ENCODE measurements around the gene MDM4.
"Not testable (repeated sequence)": the region's sequence is repeated elsewhere in the genome, so short reads cannot be mapped to it uniquely, and the experiment has no call there.

MDM4 gene

DNA sequence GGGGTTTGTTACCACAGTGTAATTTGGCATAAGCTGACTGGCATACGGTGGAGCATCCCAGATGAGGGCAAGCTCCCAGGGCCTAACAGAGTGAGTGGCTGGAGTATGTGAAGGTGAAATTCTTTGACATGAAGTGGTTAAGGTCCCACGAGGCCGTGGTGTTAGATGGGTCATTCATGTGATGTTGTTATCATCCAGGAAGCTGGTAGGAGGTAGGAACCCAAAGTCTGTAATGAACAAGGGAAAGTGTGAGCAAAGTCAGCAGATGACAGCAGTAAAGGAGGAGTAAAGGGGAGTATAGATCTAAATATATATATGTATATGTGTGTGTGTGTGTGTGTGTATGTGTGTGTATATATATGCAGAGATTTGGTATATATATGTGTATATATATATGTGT, 47.6 kb downstream of the MDM4 start:
- no peak for DNase-seq

DNA sequence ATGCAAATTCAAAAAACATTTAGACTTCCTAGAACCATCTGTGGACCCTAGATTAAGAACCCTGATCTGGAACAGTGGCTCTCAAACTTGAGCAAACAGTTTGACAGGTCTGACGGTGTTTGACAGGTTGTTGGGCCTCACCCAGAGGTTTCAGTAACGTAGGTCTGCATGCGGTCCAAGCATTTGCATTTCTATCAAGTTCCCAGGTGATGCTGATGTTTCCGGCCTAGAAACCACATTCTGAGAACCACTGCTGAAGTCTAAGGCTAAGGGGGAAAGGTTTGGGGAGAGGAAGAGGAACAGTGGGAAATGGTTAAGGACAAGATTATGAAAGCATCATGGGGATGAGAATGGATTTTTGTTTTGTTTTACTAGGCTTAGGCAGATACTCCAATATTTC, 48.6 kb downstream of the MDM4 start:
- DNase-seq = no peak

DNA sequence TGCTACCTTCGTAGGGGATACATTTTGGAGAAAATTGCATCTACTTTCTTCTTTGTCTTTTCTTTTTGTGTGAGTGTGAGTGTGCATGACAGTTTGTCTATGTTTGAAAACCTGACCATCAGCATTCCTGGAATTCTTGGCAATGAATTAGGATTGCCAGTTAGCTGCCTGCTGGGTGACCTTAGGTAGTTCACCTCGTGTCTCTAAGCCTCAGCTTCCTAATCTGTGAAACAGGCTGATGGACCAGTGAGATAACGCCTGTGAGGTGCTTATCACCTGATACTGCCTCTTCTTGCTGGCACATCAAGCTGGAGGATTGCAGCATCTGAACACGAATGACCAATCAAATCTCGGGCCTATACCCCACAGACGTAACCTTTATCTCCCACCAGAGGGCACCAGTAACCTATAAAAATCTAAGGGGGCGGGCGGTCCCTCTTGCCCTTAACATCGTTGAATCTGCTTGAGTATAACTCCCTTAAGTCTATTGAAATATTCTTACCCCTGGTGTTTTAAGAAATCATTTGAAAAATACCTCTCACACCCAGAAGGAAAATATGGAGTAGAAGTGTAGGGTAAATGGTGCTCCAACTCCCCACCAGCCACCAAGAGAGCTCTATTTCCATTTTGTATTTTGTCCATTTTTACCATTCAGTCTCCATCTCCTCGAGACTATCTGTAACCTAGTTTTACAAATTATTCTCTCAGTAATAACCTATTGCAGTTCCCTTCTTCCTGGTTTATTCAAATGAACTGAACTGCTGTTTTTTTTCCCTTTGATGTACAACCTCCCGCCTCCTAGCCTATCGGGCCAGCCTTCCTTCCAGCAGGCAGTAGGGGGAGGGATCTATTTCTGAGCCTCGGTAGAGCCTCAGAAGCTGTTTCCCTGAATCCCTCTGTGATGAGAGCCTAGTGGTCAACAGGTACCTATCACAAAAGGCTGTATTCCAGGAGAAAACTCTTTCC, 49.7 kb downstream of the MDM4 start:
- DNase-seq = peak; percentile 52

DNA sequence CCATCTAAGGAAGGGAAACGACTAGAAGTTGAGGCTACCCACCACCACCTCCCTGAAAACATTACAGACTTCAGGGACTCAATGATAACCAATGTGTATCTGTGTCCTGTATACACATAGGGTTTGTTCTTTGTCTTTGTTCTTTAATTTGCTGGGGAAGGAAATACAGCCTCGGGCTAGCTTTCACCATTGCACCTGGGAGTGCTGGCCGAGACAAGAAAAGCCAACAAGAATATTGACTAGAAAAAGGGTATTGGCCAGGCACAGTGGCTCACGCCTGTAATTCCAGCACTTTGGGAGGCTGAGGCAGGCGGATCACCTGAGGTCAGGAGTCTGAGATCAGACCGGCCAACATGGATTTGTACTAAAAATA, 50.4 kb downstream of the MDM4 start:
- no peak for DNase-seq

DNA sequence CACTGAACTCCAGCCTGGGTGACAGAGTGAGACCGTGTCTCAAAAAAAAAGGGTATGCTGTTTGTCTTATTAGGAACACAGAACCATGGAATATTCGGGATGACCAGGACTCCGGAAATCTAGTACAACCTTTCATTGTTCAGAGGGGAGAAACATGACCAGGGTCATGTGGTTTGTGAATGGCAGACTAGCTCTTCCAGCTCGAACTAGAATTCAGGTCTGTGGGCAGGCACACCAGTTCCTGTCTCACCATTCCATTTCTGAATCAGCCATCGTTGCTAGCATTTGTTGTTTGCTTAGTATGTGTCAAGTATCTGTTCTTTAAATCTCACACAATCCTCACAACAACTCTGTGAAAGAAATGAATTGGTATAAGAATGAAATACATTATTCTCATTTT, 50.9 kb downstream of the MDM4 start:
- no peak for DNase-seq

DNA sequence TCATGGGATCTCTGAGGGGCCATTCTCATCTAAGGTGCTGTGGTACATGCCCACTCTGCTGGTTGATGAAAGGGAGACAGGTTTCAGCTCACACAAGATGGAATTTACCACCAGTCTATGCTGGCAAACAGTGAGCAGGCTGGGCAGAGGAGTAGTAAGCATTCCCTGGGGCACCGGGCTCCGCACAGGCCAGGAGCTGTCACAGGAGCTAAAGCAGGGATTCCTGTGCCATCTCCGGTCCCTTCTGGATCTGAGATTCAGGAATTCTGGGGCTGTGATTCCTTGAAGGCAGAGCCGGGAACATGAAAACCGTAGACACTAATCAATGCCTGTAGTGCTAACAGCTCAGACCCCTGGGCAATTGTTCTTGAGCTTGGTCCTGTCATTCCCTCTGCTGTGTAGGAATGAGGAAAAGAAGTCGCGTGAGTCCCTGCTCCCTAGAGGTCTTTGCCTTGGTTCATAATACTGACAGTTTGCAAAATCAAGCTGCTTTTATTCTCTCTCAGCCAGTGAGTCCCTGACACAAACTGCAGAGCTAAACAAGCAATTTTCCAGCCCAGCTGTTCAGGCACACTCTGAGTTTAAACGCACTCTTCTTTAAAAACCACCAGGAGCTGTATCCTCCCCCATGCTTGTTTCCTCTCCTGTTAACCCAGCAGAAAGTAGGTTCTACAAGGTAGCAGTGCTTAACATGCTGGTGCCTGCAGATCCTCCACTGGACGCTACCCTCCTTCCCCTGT, 52.5 kb downstream of the MDM4 start:
- DNase-seq = no peak

DNA sequence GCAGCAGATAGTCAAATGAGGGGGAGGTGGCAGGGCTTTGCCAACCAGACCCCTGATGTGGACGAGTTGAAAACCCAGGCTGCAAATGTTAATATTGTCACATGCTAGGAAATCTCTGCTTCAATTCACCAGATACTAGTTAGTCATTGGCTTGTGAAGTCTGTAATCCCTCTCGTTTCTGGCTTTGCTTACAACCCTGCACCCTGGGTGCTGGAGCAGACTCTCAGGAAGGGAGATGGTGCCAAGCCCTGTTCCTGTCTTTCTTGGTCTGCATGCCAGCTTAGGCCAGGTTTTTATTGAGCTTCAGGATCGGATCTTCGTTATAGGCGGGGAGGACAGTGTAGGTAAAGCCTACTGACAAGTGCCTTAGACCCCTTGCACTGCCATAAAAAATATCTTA, 53.3 kb downstream of the MDM4 start:
- DNase-seq = no peak

DNA sequence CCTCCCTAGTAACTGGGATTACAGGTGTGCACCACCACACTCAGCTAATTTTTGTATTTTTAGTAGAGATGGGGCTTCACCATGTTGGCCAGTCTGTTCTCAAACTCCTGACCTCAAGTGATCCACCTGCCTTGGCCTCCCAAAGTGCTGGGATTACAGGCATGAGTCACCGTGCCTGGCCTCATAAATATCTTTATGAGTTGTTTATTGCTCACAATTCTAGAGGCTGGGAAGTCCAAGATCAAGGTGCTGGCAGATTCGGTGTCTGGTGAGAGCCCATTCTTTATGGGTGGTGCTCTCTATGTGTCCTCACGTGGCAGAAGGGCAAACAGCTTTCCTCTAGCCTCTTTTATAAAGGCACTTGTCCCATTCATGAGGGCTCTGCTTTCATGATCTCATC, 53.8 kb downstream of the MDM4 start:
- not testable (repeated sequence) for DNase-seq

DNA sequence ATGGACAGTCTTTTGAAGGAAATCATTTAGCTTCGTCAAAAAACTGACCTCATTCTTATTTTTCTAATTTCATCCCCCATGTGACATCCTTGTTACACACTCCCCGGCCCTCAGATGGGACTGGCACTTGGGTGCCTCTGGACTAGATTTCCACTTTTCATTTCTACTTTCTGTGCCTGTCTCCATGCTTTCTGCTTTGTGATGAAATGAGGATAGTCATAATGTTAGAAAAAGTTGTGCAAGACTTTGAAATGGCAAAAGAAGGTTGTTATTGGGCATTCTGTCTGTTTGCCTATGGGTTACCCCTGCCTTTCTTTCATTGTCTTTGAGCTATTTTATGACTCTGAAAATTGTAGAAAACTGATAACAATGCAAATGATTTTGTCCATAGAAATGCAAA, 54.9 kb downstream of the MDM4 start:
- DNase-seq = peak; percentile 71

DNA sequence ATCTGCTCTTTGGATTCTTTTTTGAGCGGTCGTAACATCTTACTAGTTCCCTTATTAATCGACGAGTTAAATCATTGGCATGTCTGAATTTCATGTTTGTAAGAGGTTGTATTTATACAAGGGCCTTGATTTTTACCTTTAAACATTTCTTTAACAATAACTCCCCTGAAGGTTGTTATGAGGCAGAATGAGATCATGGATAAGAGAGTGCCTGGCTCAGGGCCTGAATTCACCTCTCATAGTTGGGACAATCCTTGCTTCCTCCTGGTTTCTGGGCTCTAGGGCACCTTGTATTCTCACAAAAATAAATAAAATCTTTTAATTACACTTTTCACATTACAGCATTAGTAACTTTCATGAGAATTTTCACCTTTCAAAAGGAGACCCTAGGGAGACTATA, 55.4 kb downstream of the MDM4 start:
- no peak for DNase-seq

DNA sequence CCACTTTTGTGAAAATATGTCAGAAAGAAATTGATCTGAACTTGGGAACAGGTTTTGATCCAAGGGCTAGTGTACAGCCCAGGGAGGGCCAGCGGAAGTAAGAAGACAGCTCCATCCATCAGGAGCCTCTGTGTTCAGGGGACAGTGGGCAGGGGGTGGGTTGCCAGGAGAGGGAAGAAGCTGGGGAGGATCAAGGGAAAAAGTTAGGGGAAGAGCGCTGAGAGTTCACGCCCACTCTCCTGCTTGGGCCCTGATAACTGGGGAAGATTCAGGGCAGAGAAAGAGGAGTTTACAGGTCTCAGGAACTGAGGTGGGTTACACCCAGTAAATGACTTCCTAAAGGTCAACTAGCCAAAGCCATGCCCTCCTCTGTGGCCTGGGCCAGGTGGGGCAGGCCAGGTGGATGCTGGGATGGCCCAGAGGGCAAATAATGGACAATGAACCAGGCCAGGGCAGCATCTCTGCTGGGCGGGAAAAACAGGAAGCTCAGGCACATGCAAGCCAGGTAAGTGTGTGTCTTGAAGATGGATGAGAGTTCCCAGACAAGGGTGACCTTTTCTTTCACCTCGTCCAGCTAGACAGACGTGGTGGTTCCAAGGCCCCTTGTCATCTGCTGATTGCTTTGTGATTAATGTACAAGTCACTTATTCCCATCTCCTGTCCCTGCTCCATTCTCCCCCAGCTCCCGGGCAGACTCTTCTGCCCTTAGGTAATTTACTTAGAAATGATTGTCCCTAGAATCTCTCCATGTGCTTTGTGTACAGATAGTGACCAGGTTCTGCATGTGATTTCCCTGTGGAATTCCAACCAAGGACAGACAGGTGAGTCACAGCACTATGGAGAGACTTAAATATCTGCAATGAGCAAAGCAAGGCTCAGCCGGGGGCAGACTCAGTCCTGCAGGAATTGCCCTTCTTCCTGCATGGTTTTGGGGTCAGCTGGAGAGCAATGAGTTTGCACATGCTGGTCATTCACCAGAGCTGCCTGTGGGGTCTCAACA, 57.0 kb downstream of the MDM4 start:
- no peak for DNase-seq

DNA sequence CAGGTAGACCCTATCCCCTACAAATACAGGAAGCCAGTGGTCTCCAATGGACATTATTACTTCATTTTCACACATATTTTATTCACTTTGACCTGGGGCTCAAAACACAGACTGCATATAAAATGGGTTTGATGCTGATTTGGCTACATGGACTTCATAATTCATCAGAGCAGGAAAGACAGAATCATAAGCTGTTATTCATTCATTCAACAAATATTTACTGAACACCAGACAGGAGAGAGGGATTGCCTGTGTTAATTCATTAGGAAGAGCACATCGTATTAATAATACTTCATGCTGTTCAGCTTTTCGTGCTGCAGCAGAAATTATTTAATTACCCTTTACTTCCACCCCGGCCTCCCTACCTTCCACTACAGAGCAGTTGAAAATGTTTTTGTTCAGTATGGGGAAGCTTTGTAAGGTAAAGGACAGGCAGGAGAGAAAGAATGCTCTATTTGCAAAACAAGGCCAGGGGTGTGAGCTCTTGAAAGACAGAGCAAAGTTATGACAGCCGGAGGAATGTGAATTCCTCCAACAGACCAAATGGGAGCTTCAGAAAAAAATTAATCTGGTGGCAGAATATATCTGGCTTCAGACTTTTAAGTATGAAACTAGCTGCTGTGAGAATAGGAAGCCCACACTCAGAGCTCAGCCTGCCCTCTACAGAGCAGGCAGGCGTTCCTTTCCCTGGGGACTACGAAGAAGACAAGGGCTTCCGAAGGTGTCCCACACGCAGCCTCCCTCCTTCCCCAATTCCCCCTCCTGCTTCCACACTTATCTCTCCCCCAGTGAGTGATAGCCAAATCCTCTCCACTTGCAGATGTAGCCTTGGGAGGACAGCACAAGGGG, 58.0 kb downstream of the MDM4 start:
- DNase-seq = no peak

DNA sequence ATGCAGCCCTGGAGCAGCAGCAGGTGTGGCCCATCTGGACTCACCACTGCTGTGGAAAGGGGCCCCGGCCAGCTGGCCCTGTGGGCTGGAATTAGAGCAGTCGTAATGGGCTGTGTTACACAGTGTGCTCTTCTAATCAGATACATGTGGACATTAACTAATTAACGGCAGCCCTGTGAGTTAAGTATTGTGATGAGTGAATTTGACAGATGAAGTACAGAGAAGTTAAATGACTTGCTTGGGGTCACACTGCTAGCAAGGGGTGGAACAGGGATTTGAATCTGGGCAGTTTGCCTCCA, 58.6 kb downstream of the MDM4 start:
- no peak for DNase-seq

DNA sequence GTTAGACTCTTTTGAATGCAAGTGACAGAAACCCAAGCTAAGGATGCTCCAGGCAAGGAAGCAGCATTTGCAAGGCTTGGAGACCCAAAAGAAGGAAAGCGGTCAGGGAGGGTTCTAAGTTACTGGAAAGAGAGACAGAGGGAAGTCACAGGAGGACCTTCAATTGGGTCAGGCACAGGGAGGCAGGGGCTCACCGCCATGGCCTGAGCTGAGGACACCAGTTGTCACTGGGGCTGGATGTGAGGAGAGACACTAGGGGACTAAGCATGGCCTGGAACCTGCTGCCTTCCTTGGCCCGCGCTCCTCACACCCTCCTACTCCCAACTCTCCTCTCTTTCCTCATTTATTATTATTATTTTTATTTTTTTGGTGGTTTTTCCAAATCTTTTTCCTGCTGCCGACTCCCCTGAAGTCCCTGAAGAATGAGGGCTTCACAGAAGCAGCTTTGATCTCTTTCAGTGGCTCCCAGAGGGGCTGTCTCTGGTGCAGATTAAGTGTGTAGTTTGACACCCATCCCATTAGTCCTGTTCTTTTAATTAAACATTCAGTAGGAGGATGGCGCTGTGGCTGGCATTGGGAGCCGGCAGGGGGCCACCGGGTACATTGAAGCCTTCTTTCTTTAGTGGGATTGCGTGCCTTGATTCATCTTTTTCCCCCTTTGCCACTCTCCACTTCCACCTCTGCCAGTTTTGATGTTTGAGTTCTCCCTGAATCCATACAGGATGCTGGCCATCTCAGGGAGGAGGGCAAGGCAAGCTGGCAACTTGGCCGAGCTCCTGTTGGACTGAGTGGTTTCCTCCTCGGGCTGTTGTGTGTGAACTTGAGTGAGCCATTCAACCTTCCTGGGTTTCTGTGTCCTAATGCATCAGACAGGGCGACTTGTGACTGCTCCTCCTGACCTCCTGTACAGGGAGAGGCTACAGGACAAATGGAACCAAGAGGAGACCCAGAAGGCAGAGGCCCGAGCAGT, 59.3 kb downstream of the MDM4 start:
- no peak for DNase-seq

DNA sequence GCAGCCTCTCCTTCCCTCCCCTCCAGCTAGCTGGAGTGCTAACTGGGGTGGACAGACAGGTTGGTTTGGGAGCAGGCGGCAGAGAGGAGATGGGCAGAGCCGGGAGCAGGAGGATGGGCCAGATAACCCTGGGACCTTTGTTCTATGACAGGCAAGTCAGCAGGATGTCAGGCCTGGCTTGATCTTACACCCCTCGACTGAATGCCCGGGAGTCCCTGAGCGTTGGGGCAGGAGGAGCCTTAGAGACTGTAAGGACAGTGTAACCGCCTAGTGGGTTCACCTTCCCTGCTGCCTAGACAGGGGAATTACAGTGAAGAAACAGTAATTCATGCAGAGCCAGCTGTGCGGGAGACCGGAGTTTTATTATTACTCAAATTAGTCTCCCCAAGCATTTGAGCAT, 60.2 kb downstream of the MDM4 start:
- no peak for DNase-seq

DNA sequence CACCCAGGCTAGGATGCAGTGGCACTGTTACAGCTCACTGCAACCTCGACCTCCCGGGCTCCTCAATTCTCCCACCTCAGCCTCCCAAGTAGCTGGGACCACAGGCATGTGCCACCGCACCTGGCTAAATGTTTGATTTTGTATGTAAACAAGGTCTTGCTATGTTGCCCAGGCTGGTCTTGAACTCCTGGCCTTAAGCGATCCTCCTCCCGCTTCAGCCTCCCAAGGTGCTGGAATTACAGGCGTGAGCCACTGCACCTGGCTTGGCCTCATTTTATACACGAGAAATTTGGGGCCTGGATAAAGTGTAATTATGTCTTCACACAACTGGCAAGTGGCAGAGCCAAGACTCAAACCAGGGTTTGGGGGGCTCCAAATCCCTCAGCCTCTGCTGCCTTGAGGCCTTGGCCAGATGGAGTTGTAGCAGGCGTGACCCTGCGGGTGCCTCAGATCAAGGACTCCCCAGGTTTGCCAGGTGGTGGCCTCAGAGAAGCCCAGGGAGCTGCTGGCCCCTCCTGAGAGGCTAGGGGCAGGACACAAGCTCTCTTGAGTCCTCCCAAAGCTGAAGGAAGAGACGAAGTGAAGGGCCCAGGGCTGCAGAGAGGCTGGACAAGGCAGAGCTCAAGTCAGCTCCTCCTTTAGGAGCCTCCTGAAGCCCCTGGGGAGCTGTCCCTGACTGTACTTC, 61.7 kb downstream of the MDM4 start:
- DNase-seq = no peak

DNA sequence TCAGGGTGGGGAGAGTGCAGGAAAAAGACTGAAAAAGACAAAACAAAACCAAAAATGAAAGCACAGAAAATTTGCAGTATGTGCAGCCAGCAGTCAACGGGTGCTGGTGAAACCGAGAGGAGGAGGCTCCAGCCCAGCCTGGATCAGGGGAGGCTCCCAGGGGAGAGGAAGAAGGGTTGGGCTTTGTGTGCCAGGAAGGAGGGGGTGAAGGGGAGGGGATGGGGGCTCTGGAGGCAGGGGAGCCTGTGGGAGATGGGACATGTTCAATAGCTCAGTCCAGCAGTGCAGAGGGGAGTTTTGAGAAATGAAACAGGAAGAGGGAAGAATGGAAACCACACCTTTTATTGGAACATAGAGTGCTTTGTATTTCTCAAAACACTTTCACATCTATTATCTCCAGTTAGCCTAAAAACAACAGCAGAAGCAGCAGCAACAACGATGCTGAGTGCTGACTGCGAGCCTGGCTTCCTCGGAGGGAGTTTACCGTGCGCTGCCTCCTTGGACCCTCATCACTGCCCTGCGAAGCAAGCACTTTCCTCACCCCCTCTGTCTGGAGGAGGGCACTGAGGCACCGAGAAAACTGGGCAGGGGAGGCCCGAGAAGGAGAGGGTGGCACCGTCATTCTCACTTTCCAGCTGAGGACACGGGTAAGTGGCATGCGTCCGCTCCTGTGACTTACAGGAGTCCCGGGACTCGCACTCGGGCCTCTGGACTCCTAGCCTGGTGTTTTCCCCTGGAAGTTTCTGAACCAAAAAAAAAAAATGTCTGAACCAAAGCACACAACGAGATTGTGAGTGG, 62.9 kb downstream of the MDM4 start:
- peak; percentile 82 for DNase-seq

DNA sequence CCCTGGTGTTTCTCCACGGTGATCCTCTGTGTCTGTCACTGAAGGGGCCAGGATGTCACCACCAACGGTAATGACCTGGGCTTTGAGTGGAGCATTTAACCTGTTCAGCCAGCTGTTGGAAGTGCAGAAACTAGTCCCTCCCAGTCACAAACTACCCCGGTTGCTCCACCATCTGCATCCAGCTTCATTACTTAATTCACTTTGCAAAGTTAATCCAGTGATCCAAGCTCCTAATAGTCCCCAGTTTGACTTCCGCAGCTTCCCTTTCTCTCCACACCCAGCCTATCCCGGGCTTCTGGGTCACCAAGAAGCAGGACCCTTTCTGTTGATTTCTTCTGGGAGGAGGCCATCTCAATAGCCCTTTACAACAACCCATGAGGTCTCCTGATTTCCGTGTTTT, 63.5 kb downstream of the MDM4 start:
- DNase-seq = no peak

DNA sequence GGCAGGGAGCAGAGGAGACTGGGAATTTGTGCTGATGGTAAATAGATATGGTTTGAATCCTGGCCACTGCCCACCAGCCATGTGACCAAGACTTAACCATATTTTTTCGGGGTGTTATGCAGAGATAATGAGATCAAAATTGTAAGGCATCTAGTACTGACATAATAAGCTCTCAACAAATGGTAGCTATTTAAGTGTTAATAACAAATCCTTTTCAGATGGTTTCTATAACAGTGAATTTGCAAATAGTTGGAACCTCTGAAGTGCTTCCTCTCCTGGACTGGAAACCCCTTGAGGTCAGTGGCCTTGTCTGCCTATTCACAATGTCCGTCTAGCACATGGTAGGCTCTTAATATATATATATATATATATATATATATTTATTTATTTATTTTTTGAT, 64.7 kb downstream of the MDM4 start:
- no peak for DNase-seq

DNA sequence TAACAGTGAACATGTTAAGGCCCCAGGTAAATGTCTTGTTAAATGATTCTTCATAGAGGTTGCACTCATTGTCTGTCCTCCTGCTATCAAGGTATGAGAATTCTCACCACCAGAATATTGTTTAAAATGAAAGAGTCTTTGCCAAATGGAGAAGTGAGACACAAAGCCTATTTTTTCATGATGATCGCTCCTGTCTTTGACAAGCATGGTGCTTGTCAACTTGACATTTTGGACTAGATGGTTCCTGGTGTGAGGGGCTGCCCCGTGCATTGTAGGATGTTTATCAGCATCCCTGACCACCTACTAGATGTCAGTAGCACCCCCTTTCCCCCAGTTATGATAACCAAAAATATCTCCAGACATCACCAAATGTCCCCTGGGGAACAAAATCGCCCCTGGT, 65.6 kb downstream of the MDM4 start:
- no peak for DNase-seq
